Colon (tissue), 2 donors: Measurements from ENCODE around the gene TNIP2.
"Not testable (repeated sequence)": the region's sequence is repeated elsewhere in the genome, so short reads cannot be mapped to it uniquely, and the experiment has no call there.

Experiments used
- FAIRE-seq: peaks from 2 replicates; lab custom pipeline; 2012; peaks lifted over from hg19 to GRCh38; lab: Jason Lieb, UNC
- donor health status: control.
- donor health status: control.

Gene TNIP2

DNA sequence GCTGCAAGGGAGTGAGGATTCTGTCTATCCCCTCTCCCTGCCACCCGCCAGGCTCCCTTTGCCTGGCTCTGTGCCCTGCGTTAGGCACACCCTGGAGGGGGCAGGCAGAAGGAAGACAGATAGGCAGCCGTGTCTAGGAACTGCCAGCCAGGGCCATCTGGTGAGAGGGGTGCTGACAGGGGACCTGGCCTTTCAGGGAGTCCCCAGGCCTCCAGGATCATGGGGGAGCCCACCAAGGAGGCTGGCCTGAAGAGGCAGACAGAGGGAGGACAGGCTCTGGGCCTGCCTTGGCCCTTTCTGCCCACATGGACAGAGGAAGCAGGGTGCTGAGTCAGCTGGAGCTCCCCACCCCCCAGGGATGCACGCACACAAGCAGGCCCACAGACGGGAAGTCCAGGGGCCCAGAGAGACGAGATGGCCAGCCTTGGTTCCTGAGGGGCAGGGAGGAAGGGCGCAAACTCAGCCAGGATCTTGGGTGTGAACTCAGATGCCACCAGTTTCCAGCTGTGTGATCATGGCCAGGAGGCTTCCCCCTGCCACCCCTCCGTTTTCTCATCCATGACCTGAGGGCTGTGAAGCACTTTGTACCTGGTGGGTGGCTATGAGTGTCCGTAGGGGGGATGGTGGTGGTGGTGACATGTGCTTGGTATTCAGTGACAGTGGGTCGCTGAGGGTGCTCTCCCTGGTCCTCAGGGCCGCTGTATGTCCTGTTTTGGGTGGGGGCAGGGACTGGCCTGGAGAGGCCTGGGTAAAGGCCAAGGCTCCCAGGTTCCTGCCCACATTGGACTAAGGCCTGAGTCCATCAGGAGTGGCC, 38.6 kb upstream of the TNIP2 start:
- FAIRE-seq: no peak

DNA sequence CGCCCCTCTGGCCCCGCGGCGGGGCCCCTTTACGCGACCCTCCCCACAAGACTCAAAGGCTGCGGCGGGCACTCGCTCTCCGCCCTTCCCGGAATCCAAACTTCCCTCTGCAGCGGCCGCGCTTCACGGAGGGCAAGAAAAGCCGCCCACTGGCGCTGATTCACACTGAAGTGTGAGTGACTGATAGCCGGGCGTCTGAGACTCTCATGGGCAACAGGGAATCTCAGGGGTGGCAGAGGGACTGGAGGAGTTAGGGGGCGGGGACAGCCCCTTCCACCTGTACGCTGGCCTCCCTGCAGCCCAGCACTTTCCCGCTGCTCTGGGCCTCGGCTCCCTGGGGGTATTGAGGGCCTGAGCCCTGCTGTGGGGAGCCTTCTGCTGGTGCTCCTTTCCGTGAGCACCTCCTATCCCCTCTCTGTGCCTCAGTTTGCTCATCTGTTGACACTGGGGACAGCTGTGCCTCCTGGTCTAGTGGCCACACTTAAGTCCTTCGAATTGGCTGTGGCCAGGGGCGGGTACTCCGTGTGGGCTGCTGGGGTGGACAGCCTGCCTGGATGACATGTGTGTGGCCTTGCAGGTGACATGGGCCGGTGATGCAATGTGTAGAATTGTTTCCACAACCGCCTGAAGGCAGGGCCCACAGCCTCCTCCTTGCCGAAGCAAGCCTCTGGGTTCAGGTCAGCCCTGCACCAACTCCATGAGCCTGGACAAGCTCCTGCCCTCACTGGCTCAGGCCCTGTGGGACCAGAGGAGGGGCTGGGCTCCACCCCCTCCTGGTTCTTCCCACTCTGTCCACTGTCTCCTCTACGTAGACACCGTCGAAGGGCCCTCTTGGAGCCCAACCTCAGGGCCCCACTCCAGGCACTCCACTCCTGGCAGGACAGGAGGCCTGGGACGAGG, 37.7 kb upstream of the TNIP2 start:
- no peak for FAIRE-seq

DNA sequence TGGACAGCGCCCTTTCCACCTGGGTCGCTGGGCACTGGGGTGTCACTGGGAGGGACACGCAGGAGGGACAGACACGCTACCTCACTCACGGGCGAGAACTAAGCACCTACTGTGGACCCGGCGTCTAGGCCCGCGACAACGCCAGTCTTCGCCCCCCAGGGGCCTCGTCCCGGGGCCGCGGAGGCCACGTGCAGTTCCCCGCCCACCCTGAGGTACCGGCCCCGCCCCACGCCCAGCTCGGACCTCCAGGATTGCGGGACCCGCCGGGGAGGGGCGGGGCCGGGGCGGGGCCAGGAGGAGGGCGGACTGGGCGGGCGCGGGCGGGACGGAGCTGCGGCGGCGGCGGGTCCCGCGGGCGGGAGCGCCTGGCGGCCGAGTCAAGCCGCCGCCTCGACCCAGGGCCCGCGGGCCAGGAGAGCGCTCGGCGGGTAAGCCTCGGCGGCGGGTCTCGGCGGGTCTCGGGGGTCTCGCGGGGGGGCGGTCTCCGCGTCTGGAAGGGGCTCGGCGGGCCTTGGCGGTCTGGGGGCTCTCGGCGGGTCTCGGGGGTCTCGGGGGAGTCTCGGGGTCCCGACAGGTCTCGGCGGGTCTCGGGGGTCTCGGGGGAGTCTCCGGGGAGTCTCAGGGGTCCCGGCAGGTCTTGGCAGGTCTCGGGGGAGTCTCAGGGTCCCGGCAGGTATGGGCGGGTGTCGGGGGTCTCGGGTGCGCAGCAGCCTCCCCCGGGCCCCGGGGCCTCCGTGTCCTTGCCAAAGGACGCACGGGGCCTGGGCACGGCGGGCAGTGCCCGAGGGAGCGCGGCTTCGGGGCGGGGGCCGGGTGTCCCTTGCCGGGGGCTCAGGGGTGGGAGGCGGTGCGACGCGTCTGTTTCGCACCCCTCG, 36.8 kb upstream of the TNIP2 start, which contains the start of gene SH3BP2:
SH3BP2 (plus strand) TSS at position 375 of the 875 bp plus-strand sequence. CDS start 27,533 bp downstream, outside the sequence.
- FAIRE-seq: no peak

DNA sequence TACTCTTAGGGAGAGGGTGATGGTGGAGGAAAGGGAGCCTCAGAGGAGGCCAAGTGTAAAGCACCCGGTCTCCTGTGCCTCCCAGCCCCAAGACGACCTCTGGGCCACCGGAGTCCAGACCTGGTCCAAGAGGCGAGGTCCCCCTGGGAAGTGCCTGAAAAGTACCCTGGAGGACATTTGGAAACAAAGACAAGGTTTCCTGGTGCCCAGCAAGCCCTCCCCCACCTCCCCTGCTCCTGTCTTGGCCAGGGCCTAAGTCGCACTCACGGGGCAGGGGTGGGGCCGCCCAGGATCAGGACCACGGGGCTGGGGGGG, 36.2 kb upstream of the TNIP2 start:
- FAIRE-seq: no peak

DNA sequence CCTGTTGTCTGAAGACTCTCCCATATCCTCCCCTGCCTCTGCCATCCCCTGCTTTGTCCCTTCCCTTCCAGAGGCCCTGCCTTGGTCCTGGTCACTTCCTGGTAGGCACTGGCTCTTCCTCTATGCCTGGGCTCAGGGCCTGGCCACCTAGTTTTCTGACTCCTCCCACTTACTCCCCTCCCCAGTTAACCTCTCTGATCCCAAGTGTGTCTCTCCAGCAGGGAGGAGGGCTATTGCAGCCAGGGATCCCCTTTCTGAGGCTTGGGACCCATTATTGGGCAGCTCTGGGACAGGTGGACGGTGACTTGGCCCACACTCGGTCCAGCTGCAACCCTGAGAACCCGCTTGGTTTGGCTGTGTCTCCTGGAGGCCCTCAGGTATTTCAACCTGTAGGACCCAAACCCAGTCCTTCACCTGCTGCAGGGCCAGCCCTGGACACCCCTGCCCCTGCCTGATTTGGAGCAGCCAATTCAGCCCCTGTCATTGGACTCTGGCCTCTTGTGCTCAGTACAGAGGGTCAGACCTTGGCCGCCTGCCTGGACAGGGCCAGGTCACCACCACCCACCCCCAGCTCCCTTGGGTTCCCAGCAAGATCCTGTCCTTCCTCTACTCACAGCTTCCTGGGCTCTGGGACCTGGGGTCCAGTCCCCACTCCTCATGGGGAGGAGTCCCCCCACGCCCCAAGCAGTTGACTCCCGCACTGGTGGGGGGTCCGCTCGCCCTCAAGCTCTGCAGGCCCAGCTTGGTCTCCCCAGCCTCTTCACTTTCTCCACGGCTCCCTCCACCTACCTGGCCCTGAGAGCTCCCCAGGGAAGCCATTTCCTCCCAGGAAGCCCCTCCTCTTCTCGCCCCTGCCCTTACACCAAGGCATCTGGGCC, 35.6 kb upstream of the TNIP2 start:
- FAIRE-seq: no peak

DNA sequence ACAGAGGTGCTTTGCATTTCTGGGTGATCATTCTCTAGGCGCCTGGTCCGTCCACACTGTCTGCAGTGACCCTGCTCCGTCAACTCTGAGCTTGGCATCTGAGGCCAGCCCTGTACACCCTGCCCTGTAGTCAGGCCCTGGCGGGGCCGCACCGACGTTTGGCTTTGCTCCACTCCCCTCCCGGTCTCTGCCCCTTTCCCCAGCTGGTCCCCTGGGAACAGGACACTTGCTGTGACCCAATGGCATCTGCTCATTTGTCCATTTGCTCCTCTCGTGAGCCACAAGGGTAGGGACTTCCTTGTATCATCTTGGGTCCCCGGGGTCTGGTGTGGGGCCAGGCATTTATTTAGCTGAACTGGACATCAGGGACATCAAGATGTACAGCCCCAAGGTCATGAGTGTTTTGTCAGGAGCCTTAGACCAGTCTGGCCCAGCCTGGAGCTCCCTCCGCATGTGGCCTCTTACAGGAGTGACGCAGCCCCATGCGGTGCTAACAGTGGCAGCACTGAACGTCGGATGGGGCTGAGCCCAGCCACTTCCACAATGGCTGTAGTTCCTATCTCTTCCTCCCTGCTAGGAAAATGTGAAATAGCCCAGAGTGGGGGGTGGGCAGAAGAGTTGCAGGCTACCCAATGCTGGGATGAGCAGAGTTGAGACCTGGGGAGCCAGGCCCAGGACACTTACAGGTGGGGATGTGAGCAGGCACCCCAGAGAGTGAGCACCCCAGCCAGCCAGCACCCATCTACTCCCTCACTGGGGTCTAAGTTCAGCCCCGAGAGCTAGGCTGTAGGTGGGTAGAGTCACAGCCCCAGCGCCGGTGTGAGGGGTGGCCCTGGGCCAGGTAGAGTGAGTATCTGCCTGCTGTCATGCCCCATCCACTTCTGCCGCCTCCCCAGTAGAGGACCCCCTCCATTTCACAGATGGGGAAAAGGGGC, 34.7 kb upstream of the TNIP2 start:
- FAIRE-seq: no peak

DNA sequence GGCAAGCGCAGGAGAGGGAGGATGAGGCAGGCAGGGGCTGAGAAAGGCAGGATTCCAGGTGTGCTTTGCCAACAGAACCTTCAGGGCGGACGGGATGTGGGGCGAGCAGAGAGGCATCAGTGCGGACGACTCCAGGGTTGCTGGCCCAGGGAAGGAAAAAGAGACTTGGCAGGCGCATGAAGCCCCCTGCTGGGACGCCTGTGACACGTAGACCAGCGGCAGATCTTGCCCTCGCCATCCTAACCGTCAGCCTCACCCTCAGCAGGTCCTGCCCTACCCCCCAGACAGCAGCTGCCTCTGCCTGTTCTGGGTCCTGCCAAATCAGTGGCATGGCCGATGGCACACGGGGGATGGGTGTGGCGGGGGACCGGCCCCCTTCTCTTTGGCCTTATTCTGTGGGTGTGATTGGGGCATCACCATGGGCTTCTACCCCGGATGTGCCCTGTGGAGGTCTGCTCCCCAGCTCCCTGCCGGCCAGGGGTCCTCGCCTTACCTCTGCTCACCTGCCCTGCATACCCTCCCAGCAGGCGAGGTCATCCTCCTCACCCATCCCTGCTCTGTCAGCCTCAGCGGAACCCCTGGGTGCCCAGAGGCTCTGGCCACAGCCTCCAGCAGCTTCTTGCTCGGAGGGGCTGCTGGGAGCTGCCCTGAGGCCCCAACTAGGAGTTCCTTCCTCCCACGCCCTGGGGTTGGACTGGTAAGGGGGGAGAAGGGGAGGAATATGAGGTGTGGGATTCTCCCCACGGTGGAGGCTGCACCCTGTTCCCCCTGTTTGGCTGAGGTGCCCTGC, 33.9 kb upstream of the TNIP2 start:
- FAIRE-seq: no peak

DNA sequence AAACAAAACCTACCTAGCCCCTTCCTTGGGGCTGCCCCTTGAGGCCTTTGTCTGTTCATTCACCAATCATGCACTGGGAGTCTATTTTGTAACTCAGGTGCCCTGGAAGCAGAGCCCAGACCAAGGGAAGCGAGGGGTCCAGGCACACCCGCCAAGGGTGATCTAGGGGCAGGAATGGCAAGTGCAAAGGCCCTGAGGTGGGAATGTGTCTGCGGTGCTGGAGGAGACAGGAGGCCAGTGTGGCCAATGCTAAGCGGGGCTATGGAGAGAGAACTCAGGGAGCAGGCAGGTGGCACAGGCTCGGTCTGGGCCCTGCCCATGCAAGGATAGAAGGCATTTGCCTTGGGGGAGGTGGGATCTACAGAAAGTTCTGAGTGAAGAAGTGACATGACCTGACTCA, 33.2 kb upstream of the TNIP2 start:
- no peak for FAIRE-seq

DNA sequence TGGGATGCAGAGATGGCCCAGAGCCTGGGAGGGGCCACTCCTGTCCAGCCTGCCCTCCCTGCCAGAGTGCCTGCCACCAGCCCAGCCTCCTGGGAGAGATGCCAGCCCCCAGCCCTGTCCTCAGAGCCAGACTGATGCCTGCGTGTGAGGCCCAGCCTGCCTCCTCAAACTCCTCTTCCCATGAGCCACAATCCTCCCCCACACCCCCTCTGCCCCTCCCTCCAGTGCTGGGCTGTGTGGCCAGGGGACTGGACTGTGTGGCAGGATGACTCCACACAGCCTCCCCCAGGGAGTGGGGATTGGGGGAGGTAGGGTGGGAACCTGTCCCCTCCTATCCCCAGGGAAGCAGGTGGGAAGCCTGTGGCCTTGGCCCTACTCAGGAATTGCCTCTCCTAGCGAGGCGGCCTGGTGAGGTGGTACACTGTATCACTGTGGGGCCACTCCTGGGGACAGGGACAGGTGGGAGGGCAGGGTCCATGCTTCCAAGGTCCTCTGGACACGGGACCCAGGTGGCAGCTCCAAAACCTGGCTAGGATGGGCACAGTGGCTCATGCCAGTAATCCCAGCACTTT, 32.5 kb upstream of the TNIP2 start:
- no peak for FAIRE-seq

DNA sequence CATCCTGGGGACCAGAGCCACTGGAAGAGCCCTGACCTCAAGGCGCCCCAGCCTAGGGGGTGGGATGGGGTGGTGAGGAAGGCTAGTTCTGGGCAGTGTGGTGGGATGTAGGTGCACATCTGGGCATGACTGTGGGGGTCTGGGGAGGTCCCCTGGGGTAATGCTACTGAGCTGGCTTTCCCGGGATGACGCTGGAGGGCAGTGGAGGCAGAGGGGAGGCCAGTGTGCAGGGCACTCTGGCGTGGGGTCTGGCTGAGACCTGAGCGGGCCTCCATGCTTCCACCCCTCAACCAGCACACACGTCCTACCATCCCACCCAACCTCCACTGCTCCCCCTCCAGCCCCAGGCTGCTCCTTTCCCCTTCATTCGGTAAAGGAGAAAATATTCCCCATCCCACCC, 32.0 kb upstream of the TNIP2 start:
- FAIRE-seq: no peak

DNA sequence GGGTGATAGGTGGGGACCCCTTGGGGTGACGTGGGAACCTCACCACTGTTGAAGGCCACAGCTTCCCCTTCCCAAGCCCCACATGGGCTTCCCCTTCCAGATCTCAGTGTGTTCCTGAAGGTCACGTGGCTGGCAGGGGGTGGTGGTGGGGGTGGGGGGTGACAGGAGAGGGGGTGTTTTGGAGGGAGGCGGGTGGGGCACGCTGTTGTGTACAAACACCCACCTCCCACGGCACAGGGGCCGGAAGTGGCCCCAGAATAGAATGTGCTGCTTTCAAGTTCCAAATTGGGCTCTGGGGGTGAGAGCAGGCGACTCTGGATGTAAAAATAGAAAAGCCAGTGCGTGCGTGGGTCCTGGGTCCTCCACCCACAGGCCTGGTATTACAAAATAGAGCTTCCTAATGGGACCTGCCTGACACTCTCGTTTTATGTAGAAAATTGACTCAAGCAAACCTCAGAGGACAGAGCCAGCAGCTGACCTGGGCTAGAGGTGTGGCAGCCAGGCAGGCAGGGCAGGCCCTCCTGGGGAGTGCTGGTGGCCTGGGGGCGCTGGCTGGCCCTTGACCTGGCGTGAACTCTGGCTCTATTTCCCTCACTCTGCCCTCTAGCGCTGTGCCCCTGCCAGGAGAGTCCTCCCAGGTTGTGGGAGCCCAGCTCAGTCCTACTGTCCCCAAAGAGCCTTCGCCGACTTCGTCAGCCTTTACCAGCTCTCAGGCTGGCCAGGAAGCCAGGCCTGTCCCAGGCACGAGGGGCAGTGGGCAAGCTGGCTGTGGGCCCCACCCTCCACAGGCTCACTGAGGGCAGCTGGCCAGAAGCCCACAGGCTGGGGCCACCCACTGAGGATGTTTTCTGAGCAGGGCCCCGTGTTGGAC, 31.3 kb upstream of the TNIP2 start:
- FAIRE-seq: no peak

DNA sequence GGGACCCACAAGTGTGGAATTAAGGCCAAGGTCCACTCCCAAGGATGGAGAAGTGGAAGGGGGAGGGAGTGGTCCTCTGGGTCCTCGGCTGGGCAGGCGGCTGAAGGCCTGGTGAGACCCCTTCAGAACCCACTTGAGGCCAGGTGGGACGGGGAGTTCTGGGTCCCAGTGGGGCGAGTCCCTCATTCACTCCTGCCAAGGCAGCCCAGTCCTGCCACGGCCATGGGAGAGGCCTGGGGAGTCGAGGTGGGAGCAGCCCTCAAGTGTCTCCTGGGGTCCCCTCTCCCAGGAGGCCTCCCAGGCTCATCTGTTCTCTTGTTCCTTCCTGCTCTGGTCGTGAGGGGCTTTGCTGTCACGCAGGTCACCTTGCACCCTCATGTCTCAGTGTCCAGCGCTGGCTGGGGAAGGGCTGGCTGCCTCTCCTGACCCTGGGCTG, 30.7 kb upstream of the TNIP2 start:
- no peak for FAIRE-seq

DNA sequence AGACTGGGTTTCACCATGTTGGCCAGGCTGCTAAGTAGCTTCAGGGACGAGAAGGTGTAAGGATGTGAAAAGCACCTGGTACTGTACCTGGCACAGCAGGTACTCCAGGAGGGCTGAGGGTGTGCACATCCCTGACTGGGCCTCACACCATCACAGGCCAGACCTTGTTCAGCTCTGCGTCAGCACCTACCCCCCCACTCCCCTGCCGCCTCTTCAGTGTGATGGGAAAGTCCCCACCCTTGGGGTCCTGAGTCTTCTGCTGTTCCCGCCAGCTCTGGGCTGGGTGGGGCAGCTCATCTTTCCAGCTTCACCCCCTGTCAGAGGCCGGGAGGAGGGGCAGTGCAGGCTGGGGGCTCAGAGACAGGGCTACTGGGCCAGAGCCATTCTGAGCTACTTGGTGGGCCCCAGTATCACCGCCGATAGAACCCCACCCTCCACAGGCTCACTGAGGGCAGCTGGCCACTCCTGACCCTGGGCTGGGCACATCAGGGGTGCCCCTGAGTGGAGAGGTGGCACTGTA, 30.1 kb upstream of the TNIP2 start:
- FAIRE-seq: no peak

DNA sequence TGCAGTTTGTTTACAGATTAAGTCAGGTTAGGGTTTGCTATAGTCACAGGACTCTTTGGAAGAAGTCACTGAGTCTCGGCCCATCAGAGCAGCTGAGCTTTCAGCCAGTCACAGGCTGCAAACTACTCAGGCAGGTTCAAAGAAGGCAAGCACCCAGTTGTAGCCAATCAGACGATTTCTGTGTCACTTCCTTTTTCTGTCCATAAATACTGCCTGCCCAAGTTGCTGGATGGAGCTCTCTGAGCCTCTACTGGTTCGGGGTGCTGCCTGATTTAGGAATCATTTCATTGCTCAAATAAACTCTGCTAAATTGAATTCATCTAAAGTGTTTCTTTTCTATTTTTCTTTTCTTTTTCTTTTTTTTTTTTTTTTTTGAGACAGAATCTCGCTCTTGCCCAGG, 29.5 kb upstream of the TNIP2 start:
- FAIRE-seq: no peak

DNA sequence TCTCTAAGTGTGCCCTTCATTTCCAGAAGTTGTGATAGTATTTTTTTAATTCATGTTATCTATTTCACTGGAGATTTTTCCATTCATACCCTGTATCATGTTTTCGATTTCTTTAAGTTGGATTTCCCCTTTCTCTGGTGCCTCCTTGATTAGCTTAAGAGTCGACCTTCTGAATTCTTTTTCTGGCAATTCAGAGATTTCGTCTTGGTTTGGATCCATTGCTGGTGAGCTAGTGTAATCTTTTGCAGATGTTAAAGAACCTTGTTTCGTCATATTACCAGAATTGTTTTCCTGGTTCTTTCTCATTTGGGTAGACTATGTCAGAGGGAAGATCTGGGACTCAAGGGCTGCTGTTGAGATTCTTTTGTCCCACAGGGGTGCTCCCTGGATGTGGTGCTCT, 27.7 kb upstream of the TNIP2 start:
- FAIRE-seq: no peak

DNA sequence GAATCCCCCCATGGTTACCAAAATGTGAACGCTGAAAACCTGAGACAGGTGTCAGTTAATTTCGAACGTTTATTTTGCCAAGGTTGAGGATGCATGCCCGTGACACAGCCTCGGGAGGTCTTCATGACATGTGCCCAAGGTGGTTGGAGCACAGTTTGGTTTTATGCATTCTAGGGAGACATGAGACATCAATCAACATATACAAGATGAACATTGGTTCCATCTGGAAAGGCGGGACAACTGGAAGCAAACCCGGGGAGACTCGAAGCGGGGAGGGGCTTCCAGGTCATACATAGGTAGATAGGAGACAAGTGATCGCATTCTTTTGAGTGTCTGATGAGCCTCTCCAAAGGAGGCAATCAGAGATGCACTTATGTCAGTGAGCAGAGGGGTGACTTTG, 25.8 kb upstream of the TNIP2 start:
- FAIRE-seq: no peak

DNA sequence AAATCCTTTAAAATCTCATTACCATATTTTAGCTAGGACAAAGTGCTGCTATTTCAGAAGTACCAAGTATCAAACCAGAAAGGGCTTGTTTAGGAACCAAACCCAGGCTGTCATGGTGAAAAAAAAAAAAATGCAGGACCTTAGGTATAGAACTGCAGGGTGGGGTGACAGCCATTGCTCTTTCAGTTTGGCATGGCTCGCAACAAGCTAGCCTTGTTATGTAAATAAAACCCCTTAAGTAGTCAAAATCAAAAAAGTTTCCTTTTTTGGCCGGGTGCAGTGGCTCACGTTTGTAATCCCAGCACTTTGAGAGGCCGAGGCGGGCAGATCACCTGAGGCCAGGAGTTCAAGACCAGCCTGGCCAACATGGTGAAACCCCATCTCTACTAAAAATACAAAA, 24.5 kb upstream of the TNIP2 start:
- FAIRE-seq: not testable (repeated sequence)

DNA sequence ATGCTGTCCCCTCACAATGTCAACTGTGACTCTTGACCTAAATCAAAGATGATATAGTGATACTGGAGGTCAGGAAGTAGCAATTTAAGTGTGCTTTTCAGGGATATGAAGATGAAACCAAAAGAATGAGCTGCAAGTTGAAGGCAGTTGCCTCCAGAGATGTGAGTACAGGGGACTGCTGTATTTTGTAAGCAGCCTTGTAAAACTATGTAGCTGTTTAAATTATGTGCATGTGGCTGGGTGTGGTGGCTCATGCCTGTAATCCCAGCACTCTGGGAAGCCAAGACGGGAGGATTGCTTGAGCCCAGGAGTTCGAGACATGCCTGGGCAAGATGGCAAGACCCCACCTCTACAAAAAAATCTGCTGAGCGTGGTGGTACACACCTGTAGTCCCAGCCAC, 15.1 kb upstream of the TNIP2 start:
- no peak for FAIRE-seq
